A375 (cell line): Measurements from ENCODE around the gene NFKBIE. TPM values are rescaled to one million over a fixed set of nuclear protein-coding genes. Genes with fewer than 3 reads are reported as not detected.

Experiments
- small RNA-seq: library from RNA; depleted of rRNA; stranded (forward); fragments of <200 nt; gene quantifications from one replicate; pipeline ENCODE3, GENCODE V24; 2014
- total RNA-seq: library from RNA; depleted of rRNA; stranded (reverse); fragments of >200 nt; shearing (Covaris generic); gene quantifications from 2 replicates; pipeline ENCODE4 v1.2.3, GENCODE V29; 2014; rRNA removed

The NFKBIE gene, protein sequence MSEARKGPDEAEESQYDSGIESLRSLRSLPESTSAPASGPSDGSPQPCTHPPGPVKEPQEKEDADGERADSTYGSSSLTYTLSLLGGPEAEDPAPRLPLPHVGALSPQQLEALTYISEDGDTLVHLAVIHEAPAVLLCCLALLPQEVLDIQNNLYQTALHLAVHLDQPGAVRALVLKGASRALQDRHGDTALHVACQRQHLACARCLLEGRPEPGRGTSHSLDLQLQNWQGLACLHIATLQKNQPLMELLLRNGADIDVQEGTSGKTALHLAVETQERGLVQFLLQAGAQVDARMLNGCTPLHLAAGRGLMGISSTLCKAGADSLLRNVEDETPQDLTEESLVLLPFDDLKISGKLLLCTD
- total RNA-seq: 8.4 and 10.1 TPM in 2 replicates

DNA sequence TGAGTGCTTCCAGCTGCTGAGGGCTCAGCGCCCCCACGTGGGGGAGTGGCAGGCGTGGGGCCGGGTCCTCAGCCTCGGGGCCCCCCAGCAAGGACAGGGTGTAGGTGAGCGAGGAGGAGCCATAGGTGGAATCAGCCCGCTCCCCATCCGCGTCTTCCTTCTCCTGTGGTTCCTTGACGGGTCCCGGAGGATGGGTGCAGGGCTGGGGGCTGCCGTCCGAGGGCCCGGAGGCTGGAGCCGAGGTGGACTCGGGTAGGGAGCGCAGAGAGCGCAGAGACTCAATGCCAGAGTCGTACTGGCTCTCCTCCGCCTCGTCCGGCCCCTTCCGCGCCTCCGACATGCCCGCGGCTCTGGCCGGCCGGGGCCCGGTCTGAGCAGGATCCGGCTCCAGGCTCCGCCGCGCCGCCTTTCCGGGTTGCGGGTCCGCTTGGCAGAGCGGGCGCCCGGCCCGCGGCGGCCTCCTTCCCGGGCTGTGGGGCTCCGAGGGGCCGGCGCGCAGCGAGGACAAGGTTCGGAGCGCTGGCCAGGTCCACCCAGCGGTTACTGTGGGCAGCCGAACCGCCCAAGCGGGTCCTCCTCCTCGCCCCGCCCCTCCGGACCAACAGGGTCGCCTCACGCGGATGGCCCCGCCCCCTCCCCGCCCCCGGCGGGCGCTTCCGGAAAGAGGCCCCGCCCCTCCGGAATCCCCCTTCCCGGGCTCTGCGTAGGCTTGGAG, at the start of gene NFKBIE:
NFKBIE (minus strand) TSS at position 545 of the 715 bp plus-strand sequence; CDS start at position 340, 205 bp downstream.

DNA sequence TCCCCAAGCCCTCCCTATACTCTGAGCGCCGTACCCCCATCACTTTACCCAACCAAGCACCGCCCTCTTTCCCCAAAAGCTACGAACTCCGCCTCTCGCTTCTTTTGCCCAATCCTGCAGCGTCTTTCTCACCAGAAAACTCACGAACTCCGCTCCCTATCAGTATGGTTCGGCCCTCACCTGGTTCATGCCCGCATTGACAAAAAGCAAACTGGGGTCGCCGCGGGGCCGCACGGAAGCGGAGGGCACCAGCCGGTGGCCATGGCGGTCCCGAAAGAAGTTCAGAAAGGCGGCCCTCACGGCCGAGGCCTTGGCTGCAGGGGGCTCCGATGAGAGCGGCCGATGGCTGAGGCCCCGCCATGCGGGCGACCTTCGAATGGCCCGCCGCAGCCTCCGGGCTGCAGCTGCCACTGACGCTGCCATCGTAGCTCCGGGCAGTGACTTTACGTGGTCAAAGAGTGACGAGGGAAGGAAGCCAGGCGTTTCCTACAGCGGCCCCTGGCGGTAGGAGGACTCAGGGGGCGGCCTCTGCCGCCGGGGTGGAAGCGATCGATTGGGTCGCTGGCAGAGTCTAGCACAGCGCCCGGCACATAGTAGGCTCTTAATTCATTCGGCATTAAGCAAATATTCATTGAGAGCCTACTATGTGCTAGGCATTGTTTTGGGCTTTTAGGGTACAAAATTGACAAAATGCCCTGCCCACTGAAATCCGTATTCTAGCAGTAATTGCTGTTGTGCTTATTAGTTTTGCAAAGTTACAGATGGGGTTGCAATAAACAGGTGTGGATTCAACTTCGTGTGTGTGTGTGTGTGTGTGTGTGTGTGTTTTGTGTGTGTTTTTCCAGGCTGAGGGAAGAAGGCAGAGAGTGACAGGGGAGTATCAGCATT, 47.8 kb upstream of the NFKBIE start, which contains the start of gene AARS2:
AARS2 (minus strand) TSS at position 447 of the 888 bp plus-strand sequence; CDS start at position 423, 24 bp downstream.

DNA sequence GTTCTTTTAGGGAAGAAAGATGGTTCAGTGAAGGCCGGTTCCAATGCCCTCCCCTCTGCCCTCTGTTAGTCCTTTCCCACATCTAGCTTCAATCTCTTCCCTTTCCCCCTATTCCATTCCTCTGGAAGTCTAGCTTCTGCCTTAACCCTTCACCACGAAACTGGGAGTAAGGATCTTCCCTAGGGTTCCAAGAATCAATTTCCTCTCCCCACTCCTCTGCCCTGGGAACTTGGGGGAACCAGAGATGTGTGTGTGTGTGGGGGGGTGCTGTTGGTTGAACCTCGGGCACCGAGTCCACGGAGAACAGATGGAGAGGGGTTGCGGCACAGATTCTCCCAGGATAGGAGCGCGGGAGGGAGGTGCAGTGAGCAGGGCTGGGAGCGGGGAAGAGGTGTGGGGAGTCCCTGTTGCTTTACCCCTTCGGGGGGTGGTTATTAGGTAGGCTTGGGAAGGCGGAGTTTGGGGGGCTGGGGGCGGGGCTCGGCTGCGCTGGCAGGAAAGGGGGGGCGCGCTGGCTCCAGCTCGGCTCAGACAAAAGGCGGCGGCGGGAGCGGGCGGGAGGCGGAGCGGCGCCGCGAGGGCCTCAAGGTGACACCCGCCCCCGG, 4.7 kb upstream of the NFKBIE start, which contains the start of gene TMEM151B:
TMEM151B (plus strand) TSS at position 530 of the 605 bp plus-strand sequence. CDS start 293 bp downstream, outside the sequence.

DNA sequence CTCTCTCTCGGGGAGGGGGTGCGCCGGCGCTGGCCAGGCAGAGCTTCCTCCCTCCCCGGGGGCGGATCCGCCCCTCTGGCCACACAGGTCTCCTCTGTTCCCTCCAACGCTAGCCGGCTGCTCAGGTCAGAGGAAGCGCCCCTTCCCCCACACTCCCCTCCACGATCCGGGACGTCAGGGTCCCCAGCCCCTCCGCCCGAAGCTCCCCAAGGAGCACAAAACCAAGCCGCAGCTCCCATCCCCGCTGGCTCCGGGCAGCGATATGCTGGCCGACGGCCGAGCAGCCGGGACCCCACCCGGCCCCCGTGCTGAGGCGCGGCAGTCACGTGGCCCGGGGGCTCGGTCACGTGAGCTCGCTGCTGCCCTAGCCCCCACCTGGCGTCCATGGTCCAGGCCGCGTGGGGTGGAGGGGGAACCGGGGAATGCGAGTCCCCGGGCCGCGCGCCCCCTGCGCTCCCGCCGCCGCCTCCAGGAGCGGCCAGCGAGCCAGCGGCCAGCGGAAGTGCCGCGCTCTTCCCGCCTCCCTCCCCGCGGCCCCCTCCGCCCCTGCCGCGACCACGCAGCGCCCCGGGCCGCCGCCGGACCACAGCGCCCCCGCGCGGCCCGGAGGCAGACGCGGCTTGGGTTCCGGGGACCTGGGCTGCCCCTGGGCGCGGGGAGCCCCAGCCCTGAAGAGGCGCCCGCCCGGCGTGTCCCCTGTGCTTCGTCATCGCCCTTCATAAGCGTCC, 8.2 kb downstream of the NFKBIE start, which contains the start of gene SLC35B2:
SLC35B2 (minus strand) TSS at position 504 of the 728 bp plus-strand sequence; CDS start at position 386, 118 bp downstream.

DNA sequence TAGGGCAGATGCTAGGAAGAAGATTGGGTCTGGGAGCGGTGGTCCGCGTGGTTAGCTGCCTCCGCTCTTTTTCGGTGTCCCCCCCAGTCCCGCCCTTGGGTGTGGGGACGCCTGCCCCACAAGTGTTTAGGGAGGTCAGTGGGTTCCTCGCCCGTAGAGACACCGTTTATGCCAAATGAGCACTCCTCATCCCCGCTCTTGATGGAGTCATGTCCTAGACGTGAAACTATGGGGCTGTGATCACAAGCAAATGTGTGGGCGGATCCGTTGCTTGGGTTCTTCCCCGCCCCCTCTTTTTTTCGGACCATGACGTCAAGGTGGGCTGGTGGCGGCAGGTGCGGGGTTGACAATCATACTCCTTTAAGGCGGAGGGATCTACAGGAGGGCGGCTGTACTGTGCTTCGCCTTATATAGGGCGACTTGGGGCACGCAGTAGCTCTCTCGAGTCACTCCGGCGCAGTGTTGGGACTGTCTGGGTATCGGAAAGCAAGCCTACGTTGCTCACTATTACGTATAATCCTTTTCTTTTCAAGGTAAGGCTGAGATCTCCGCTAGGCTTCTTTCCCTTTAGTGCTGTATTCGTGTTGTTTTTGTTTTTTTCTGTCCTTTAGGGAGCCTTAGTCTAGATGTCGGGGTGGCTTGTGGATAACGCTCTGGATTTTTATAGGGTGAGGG, 18.6 kb downstream of the NFKBIE start, which contains the start of gene HSP90AB1:
HSP90AB1 (plus strand) TSS at position 439 of the 675 bp plus-strand sequence. CDS start 1,529 bp downstream, outside the sequence.

DNA sequence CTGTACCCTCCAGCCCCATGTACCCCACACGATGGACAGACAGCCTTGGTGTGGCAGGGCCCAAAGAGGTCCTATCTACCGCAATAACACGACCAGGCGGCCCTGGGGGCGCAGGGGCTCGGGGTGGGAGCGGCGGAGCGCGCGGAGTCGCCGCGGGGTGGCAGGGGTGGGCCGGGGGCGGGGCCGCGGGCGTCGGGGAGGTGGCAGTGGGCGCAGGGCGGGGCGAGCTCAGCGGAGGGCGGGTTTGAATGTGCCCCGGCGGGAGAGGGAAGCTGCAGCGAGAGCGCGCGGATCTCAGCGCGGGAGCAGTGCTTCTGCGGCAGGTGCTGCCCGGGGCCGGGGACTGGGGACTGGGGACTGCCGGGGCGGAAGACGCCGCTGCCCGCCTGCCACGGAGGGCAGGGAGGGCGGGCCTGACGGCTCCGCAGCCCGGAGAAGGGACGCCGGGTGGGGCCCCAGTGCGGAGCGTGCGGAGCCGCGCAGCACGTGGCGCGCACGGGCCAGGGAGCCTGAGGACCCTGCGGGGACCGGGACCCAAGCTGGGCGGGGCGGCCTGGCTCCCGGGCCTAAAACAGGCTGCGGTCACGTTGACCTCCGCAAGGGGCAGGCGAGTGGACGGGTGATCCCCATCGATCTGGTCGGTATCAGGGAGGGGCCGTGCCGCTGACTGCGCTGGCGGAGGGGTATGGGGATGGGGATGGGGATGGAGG, 41.9 kb downstream of the NFKBIE start, which contains the start of gene SLC29A1:
SLC29A1 (plus strand) TSS at position 277 of the 710 bp plus-strand sequence. CDS start 3,719 bp downstream, outside the sequence.

DNA sequence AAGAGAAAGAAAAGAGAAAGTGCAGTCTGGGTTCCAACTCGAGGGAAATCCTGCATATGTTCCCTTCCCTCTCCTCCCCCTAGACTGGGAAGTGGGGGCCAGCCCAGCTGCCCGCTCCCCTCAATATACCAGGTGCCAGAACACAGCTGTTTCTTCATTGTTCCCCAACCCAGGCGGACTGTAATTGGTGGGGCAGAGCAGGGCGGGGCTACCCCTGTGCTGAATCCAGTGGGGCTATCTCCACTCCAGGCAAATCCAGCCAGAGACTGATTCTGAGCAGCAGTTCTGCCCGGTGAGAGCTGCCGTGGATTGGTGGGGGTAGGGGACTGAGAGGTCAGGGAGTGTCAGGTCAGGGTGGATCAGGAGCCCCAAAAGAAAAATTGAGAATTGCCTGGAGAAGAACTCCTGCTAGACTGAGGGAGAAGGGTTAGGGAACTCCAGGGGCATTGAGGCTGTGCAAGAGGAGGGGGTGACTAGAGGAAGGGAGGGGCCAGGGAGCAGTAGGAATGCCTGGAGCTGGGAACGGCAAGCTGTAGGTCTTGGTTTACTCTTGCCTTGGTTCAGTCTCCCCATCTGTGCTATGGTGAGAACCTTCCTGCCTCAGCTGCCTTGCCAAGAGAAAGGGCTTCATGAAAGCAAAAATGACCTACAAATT, 48.5 kb downstream of the NFKBIE start, which contains the start of gene MYMX:
MYMX (plus strand) TSS at position 250 of the 655 bp plus-strand sequence. CDS start 546 bp downstream, outside the sequence.

Small RNA genes within 50 kb of the gene (small RNA-seq; reads per million reads assigned to genes)
- not detected for gene RN7SL811P

Other genes with a start within 250 kb of the NFKBIE start
- gene MRPL14, start 138.1 kb downstream of the NFKBIE start, total RNA-seq: 64.7 and 73.3 TPM in 2 replicates
- gene TMEM63B, start 138.0 kb downstream of the NFKBIE start, total RNA-seq: 13.9 and 15.7 TPM in 2 replicates
- 0.34 TPM in 1 of 2 replicates, not detected in the other for gene CAPN11, start 106.7 kb downstream of the NFKBIE start, total RNA-seq
- gene MYMX, start 48.6 kb downstream of the NFKBIE start, total RNA-seq: not detected in 2 replicates
- 16.3 and 21.6 TPM in 2 replicates for gene SLC29A1, start 42.0 kb downstream of the NFKBIE start, total RNA-seq
- gene HSP90AB1, start 18.4 kb downstream of the NFKBIE start, total RNA-seq: 919 and 953 TPM in 2 replicates
- gene SLC35B2, start 8.0 kb downstream of the NFKBIE start, total RNA-seq: 76.1 and 78.0 TPM in 2 replicates
- gene TMEM151B, start 4.9 kb upstream of the NFKBIE start, total RNA-seq: 0.03 TPM in 1 of 2 replicates, not detected in the other
- gene AARS2, start 47.8 kb upstream of the NFKBIE start, total RNA-seq: 21.3 and 21.6 TPM in 2 replicates
- gene SPATS1, start 77.1 kb upstream of the NFKBIE start, total RNA-seq: not detected in 2 replicates
- 17.7 and 21.6 TPM in 2 replicates for gene CDC5L, start 122.2 kb upstream of the NFKBIE start, total RNA-seq